T47D (cell line): ENCODE data around the gene SCYGR6.

ENCODE experiments used
- DNase-seq, 2 experiments: peaks; one replicate each; pipeline versions ENCODE4 v3.0.0 to v3.0.0-alpha.2; 2011 to 2012; ENCODE audit warnings: low read depth in 1 of 2, low spot score in 1 of 2
- JUND ChIP-seq: IDR thresholded peaks from 2 replicates; pipeline ENCODE4 v1.6.1; 2012; ENCODE audit warnings: low read depth
- in situ Hi-C: cut with HindIII; loops from 2 replicates; pipeline ENCODE4 v1.10.0; 2016; ENCODE audit warnings: low sequenced_read_pairs, low pct_unique_long_range_greater_than_20kb

Gene SCYGR6

GRCh38 chr2:227696990-227697679, 27.4 kb downstream of the SCYGR6 start:
- in situ Hi-C loops = no loop called here
- no peak for DNase-seq
- no peak for TF ChIP-seq JUND

DNA sequence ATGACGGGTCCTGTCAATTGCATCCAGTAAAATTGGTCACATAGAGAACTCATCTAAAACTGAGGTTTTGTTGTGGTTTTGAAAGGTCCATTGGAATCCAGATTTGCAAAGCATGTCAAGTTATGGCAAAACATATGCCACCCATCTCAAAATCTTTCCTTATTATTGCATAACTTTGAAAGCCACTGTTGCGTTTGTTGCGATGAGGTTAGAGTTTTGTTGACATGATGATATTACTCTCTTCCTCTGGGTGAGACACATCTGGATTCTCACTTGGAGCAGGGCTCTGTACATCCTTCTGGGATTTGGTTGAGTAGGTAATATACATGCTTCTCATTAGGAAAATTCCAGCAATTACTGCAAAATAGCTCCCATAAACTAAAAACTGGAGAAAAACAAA, 37.4 kb downstream of the SCYGR6 start:
- in situ Hi-C loops = no loop called here
- TF ChIP-seq JUND = no peak
- no peak for DNase-seq

GRCh38 chr2:227684258-227684657, 40.3 kb downstream of the SCYGR6 start:
- in situ Hi-C loops = no loop called here
- DNase-seq = no peak
- TF ChIP-seq JUND = no peak

DNA sequence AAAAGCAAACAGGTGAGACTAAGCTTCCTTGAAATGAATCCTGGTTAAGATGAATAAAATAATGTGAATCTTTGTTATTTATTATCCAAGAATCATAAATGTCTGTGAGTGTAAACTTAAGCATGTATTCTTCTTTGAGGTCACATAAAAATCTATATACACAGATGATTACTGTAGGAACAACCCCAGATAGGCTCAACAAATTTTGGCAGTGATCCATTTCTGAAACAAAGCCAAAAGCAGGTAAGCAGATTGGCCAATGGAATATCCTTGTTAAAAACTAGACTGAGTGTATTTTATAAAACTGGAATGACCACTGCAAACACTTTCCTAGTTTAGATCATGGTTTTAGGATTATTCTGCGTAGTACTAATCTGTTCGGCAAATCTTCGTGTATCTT, 46.6 kb downstream of the SCYGR6 start:
- no peak for DNase-seq
- in situ Hi-C loops = no loop called here
- TF ChIP-seq JUND = no peak

DNA sequence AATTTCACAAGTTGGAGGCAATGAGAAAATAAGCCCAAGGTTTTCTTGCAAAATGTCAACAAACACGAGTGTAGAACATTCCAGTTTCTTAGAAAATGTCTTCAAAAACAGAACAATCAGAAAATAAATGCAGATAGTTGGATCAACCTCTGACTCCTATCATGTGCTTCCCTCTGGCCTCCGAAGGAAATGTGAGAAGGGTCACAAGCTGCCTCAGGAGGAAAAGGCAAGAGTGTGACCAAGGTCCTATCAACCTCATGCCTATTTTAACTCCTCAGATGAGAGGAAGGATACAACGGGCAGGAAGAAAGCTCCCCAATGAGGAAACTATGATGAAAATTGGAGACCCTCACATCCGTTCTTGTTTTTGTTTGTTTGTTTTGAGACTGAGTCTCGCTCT, 50.1 kb downstream of the SCYGR6 start:
- DNase-seq = no peak
- in situ Hi-C loops = no loop called here

More for the DNA sequence above, 50.1 kb downstream of the SCYGR6 start:
- TF ChIP-seq JUND = no peak
